ENCODE data around the gene LRRC4C. TPM values are rescaled to one million over a fixed set of nuclear protein-coding genes. Genes with fewer than 3 reads are reported as not detected.

Gene LRRC4C
- total RNA-seq, 1 experiment from 2014 or later = not detected

DNA sequence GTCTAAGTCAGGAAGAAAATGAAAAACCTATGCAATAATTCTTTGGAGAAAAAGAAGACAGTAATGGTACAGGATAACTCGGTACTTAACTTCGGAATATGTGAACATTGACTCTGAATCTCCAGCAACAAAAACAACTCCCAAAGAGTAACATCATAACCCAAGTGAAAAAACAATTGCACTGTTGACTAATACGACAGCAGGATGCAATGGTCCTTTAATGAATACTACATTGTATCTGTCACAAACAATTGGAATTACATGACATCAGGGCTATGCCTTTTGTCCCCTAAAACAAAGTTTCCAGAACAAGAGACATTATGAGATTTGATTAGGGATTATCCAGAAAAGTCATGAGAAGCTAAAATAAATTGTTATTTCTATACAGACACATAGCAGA lies 1065.9 kb downstream of the LRRC4C start:
- DNase-seq (ENCODE audit: unreplicated experiment) = no peak
- intact Hi-C loops (cut with micrococcal nuclease) = no loop called here
- no TSS peak for BruUV-seq (replicated peaks)
- CTCF ChIA-PET = interaction anchor here (0.7 kb wide), 1 partner anchor 1296 kb away, joined by 3 read pairs; no protein-coding TSS in a partner anchor
- H3K4me1 Mint-ChIP-seq (ENCODE audit: insufficient read depth, unreplicated experiment) = no peaks in the 10 kb centered on the region
- no peaks in the 10 kb centered on the region for H3K9me3 Mint-ChIP-seq (ENCODE audit: unreplicated experiment)
- POLR2A ChIA-PET = interaction anchor here (0.7 kb wide), 1 partner anchor 22 kb away, joined by 3 read pairs; no protein-coding TSS in a partner anchor
- TF ChIP-seq, protein P1, sequence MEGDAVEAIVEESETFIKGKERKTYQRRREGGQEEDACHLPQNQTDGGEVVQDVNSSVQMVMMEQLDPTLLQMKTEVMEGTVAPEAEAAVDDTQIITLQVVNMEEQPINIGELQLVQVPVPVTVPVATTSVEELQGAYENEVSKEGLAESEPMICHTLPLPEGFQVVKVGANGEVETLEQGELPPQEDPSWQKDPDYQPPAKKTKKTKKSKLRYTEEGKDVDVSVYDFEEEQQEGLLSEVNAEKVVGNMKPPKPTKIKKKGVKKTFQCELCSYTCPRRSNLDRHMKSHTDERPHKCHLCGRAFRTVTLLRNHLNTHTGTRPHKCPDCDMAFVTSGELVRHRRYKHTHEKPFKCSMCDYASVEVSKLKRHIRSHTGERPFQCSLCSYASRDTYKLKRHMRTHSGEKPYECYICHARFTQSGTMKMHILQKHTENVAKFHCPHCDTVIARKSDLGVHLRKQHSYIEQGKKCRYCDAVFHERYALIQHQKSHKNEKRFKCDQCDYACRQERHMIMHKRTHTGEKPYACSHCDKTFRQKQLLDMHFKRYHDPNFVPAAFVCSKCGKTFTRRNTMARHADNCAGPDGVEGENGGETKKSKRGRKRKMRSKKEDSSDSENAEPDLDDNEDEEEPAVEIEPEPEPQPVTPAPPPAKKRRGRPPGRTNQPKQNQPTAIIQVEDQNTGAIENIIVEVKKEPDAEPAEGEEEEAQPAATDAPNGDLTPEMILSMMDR (IDR thresholded peaks at IDR 0.05; ENCODE audit: unreplicated experiment) = no peak
- H3K4me3 Mint-ChIP-seq (ENCODE audit: unreplicated experiment) = no peak overlapping the region
- no peaks in the 10 kb centered on the region for H3K36me3 Mint-ChIP-seq (ENCODE audit: insufficient read depth, unreplicated experiment)
- no peak overlapping the region for H3K27ac Mint-ChIP-seq (ENCODE audit: low read depth, unreplicated experiment)
- H3K27me3 Mint-ChIP-seq (ENCODE audit: insufficient read depth, unreplicated experiment) = no peaks in the 10 kb centered on the region

DNA sequence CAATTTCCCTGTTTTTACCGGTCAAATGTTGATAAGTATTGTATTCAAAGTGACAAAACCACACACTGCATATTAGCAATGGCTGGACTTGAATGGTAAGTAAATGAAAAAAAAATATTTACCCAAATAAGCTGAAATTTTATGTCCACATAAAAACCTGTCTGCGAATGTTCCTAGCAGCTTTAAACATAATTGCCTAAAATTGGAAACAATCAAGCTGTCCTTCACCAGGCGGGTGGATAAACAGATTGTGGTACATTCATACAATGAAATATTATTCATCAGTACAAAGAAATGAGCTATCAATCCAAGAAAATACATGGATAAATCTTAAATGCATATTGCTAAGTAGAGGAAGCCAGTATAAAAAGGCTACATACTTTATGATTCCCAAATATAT lies 1067.8 kb downstream of the LRRC4C start:
- Mint-ChIP-seq H3K4me3 (ENCODE audit: unreplicated experiment) (no peak overlapping the region), H3K4me1 (ENCODE audit: insufficient read depth, unreplicated experiment) (no peaks in the 10 kb centered on the region), H3K27ac (ENCODE audit: low read depth, unreplicated experiment) (no peak overlapping the region), H3K9me3 (ENCODE audit: unreplicated experiment) (no peaks in the 10 kb centered on the region), H3K36me3 (ENCODE audit: insufficient read depth, unreplicated experiment) (no peaks in the 10 kb centered on the region), H3K27me3 (ENCODE audit: insufficient read depth, unreplicated experiment) (no peaks in the 10 kb centered on the region)
- TF ChIP-seq, protein P1 (IDR thresholded peaks at IDR 0.05; ENCODE audit: unreplicated experiment) = no peak
- ChIA-PET POLR2A (no interaction called here), CTCF (no interaction called here)
- no TSS peak for BruUV-seq (replicated peaks)
- intact Hi-C loops (cut with micrococcal nuclease) = no loop called here
- no peak for DNase-seq (ENCODE audit: unreplicated experiment)

DNA sequence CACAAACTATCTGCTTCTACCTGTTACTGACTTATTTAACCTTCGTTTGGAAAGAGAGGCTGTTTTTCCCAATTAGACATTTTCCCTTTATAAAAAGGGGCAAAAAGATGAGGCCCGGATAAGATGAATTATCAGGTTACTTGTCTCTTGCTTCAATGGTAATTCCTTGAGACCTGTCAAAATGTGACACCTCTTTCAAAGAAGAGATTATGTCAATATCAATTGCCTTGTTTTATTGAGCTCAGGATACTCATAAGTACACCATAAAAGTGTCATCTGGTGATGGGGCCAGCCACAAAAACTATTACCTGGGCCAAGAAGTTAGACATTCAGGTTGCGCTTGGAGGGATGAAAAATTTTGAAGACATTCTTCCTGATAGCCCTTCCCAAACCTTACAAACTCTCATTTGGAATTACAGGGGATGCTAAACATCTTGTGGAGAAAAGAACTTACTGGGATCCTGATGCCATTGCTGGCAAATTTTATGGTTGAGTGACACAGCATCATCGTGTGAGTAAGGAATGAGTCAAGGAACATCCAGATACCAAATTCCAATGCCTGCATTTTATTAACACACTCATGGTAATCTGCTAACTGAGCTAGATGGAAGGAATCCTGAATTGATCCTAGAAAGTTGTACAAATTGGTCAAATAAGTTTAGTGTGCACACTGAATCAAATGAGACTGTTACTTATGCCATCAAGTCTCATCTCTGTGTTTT lies 1071.2 kb downstream of the LRRC4C start:
- peak; percentile 29 for DNase-seq (ENCODE audit: unreplicated experiment)
- TF ChIP-seq, protein P1 (IDR thresholded peaks at IDR 0.05; ENCODE audit: unreplicated experiment) = no peak
- ChIA-PET CTCF (interaction anchor here (0.7 kb wide), 1 partner anchor 276 kb away, joined by 3 read pairs; no protein-coding TSS in a partner anchor), POLR2A (no interaction called here)
- Mint-ChIP-seq H3K4me3 (ENCODE audit: unreplicated experiment) (no peak overlapping the region), H3K27me3 (ENCODE audit: insufficient read depth, unreplicated experiment) (no peaks in the 10 kb centered on the region), H3K36me3 (ENCODE audit: insufficient read depth, unreplicated experiment) (no peaks in the 10 kb centered on the region), H3K9me3 (ENCODE audit: unreplicated experiment) (no peaks in the 10 kb centered on the region), H3K27ac (ENCODE audit: low read depth, unreplicated experiment) (no peak overlapping the region), H3K4me1 (ENCODE audit: insufficient read depth, unreplicated experiment) (no peaks in the 10 kb centered on the region)
- BruUV-seq (replicated peaks) = no TSS peak
- intact Hi-C loops (cut with micrococcal nuclease) = no loop called here

DNA sequence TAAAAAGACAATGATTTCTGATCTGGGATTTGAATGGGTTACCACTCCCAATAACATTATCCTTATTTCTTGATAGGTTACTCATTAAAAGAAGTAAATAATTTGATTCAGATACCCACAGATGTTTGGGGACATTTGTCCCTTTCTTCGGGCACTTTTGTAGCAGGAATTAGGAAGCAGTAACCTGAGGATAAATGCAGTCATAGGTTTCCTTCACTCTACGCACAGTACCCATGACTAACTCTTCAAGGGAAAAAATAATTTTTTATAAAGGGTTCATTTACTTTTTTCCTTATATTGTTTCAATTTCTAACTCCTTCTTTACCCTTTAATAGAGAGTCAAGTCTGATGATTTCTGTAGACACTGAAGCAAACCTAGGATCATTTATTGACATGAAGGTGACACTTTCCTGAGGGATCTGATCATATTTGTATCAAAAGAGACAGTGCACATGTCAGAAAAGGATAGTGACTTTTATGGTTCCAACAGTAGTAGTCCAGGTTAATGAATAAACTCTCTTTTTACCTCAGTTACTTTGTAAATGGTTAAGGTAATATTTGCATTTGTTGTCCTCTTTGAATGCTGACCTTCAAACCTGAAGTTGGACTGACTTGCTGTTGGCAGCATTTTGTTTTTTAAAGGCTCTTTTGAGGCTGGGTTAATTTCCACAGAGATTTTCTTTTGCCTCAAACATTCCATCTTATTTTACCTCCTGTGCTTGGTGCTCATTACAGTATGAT lies 1072.0 kb downstream of the LRRC4C start:
- intact Hi-C loops (cut with micrococcal nuclease) = no loop called here
- TF ChIP-seq, protein P1 (IDR thresholded peaks at IDR 0.05; ENCODE audit: unreplicated experiment) = no peak
- Mint-ChIP-seq H3K27ac (ENCODE audit: low read depth, unreplicated experiment) (no peak overlapping the region), H3K27me3 (ENCODE audit: insufficient read depth, unreplicated experiment) (no peaks in the 10 kb centered on the region), H3K4me1 (ENCODE audit: insufficient read depth, unreplicated experiment) (no peaks in the 10 kb centered on the region), H3K4me3 (ENCODE audit: unreplicated experiment) (no peak overlapping the region), H3K9me3 (ENCODE audit: unreplicated experiment) (no peaks in the 10 kb centered on the region), H3K36me3 (ENCODE audit: insufficient read depth, unreplicated experiment) (no peaks in the 10 kb centered on the region)
- CTCF ChIA-PET = no interaction called here
- no peak for DNase-seq (ENCODE audit: unreplicated experiment)
- no TSS peak for BruUV-seq (replicated peaks)
- POLR2A ChIA-PET = no interaction called here

Measured in MCF 10A (cell line).